ENCODE results near the gene HES1.

Gene HES1

DNA sequence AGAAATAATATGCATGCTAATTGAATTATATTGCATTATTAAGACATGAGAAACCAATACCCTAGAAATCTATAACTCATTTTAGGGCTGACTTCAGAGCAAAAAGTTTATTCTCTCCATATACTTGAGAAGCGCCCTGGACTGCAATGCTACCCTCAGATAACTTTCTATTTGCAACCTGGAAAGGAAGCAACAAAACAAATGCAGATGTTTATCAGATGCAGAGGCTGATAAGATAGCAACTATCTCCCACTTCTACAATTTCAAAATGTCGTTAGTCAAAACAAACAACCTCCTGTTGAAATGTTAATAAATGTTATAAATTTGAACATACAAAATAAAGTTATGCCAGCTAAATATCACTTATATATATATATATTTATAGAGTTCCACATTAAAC lies 34.8 kb downstream of the HES1 start:
- DNase-seq = no peak

GRCh38 chr3:194174406-194174805 lies 38.5 kb downstream of the HES1 start:
- no peak for DNase-seq

DNA sequence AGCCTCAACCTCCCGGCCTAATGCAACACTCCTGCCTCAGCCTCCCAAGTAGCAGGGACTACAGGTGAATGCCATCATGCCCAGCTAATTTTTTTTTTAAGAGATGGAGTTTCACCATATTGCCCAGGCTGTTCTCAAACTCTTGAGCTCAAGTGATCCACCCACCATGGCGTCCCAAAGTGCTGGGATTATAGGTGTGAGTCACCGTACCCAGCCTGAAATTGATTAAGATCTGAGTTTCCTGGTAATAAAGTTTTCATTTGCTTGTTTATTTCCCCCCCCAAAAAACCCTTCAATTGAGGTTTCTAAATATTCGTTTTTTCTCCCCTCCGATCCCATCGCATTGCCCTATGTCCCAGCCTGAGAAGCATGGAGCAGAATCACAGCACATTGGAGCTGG lies 39.0 kb downstream of the HES1 start:
- no peak for DNase-seq

DNA sequence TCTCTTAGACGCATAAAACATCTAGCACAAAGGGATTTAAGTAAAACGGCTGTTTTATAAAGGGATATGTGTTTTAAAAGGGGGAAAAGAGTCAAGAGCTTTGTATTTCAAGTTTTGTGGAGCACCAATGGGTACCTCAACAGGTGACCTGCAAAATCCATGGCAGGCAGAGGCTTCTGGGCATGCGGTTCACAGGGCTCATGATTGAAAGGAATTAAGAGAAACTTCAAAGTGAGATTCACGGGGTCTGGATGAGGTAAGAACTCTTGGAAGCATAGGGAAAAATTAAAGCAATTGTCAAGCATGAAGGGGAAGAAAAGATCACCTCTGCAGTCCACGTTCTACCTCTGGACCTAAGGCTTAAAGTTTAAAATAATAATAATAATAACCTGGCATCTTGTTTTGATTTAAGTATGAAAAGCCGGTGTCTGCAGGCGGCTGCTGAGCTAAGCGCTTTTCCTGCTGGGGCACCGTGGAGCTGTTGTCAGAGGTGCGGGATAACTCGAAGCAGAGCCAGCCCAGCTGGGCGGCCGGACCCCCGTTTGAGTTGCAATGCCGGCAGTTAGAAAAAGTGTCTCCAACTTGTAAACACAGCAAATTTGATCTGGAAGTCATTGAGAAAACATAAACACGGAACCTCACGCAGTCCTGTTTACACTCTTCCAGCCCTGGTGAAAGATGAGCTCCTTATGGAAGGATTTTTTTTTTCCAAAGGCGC lies 40.5 kb downstream of the HES1 start:
- DNase-seq = no peak

GRCh38 chr3:194177141-194177540 lies 41.2 kb downstream of the HES1 start:
- DNase-seq = no peak

DNA sequence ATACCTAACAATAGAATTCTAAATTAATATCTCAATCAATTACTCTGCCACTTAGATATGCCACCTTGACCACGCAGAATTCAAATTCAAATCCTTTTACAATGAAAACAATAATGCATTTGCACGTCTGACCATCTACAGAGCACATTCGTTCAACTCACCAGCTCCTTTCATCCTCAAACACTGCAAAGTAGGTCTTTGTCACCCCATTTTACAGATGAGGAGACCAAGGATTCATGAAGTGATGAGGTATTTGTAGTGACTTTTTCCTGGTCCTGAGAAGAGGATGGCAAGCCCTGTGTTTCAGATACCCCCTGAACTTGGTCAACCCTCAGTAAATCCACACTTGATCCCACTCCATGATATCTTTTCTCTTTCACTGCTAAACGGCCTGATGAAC lies 42.2 kb downstream of the HES1 start:
- no peak for DNase-seq

GRCh38 chr3:194178669-194179068 lies 42.7 kb downstream of the HES1 start:
- DNase-seq = no peak

GRCh38 chr3:194180570-194180969 lies 44.6 kb downstream of the HES1 start:
- DNase-seq = no peak

- DNase-seq = no peak
These were observed 45.9 kb downstream of the HES1 start for GRCh38 chr3:194181612-194182529.

- DNase-seq = no peak
These were observed 47.3 kb downstream of the HES1 start for GRCh38 chr3:194183271-194183670.

GRCh38 chr3:194184265-194184751 lies 48.4 kb downstream of the HES1 start:
- DNase-seq = no peak

- DNase-seq = no peak
These were observed 48.9 kb downstream of the HES1 start for GRCh38 chr3:194184801-194185200.

DNA sequence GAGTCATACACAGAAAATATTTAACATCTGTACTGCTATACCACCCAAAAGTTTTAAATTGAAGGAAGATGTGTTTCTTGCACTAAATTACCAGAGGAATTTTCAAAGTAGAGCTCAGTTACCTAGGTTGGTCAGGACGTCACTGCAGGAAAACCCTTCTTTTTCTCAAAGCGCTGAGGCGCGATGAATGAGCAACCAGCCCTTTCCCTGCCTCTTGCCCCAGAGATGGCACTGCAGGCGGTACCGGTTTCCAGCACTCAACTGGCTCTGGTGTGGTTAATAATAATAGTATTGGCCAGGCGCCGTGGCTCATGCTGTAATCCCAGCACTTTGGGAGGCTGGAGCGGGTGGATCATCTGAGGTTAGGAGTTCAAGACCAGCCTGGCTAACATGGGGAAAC lies 49.3 kb downstream of the HES1 start:
- DNase-seq = no peak

DNA sequence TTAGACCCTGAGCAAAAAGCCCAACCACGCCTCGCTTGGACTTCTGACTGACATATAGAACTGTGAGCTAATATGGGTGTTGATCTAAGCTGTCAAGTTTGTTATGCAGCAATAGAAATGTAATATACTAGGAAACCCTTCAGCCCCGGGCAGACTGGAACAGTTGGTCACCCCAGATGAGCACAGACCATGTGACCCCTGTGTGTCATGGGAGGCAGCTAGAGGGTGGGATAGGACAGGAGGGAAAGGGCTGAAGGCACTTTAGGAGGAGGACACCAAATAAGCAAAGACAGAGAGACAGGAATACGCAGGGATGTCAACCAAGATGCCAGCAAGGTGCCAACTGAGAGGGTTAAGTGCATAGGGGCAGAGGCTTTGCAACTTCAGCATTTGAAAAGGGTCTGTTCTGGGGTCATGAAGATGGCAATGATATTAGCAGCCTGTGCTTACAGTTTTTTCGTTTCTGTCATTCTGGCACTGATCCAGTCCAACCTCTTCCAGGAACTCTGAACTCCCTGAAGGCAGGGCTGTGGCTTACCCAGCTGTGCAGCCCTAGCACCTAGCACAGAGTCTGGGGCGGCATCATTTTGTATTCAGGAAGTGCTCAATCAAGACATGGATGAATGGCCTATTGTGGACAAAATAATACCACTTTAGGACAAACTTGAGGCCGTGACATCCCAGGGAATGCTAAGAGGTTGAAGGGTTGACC lies 51.4 kb downstream of the HES1 start:
- DNase-seq = no peak
